ENCODE results near the gene MYH8.

MYH8 gene

DNA sequence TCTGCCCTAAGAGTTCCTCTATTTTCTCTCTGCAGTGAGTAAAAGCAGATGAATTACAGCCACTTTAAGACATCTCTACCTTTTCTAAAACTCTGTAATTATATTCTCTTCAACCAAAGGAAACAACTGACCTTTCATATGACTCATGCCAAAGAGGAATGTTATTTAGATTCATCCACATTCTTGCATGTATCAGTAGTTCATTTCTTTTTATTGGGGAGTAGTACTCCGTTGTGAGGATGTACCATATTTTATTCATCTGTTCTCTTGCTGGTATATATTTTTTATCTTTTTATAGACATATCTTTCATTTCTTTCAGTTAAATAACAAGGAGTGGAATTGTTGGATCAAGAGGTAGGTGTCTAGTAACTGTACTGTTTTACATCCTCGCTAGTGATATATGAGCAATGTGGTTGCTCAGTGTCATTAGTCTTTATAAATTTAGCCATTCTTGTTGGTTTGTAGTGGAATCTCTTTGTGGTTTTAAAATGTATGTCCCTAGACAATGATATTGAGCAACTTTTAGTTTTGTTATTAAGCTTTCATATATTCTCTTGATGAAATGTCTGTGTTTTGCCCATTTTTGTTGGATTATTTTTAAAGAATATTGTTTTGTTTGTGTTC is 7.8 kb upstream of the MYH8 start:
- H3K4me2 ChIP-seq (ENCODE audit: insufficient read depth, low read length), result no peak overlapping the region
- H3K36me3 ChIP-seq (ENCODE audit: insufficient read depth, low read length), result no peaks in the 10 kb centered on the region
- TF ChIP-seq, protein P1, sequence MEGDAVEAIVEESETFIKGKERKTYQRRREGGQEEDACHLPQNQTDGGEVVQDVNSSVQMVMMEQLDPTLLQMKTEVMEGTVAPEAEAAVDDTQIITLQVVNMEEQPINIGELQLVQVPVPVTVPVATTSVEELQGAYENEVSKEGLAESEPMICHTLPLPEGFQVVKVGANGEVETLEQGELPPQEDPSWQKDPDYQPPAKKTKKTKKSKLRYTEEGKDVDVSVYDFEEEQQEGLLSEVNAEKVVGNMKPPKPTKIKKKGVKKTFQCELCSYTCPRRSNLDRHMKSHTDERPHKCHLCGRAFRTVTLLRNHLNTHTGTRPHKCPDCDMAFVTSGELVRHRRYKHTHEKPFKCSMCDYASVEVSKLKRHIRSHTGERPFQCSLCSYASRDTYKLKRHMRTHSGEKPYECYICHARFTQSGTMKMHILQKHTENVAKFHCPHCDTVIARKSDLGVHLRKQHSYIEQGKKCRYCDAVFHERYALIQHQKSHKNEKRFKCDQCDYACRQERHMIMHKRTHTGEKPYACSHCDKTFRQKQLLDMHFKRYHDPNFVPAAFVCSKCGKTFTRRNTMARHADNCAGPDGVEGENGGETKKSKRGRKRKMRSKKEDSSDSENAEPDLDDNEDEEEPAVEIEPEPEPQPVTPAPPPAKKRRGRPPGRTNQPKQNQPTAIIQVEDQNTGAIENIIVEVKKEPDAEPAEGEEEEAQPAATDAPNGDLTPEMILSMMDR (IDR thresholded peaks at IDR 0.05; ENCODE audit: borderline replicate concordance, extremely low read depth, low read length, poor library complexity, severe bottlenecking), result no peak
- TF ChIP-seq EZH2 (IDR thresholded peaks at IDR 0.05; ENCODE audit: borderline replicate concordance, low read depth, low read length, severe bottlenecking), result no peak
- no peaks in the 10 kb centered on the region for H3K79me2 ChIP-seq (ENCODE audit: insufficient read depth, low read length)
- no peak for DNase-seq
- H3K27ac ChIP-seq (ENCODE audit: low read length), result no peak overlapping the region
- peaks cover 22% of the 10 kb centered on the region for H3K27me3 ChIP-seq (ENCODE audit: insufficient read depth, low read length, poor library complexity)
- no peak for ATAC-seq (ENCODE audit: insufficient read depth, low read depth)
- no peak overlapping the region for H2AFZ ChIP-seq (ENCODE audit: low read depth, low read length)
- H3K9ac ChIP-seq (ENCODE audit: low read depth, low read length), result no peak overlapping the region
- H3K4me3 ChIP-seq (ENCODE audit: low read depth in 1 of 2, low read length in 2 of 2), result no peak overlapping the region
- no peaks in the 10 kb centered on the region for H3K4me1 ChIP-seq (ENCODE audit: insufficient read depth, low read length)
- H4K20me1 ChIP-seq (ENCODE audit: insufficient read depth, low read length), result no peaks in the 10 kb centered on the region
- no peaks in the 10 kb centered on the region for H3K9me3 ChIP-seq (ENCODE audit: insufficient read depth, low read length, severe bottlenecking)

DNA sequence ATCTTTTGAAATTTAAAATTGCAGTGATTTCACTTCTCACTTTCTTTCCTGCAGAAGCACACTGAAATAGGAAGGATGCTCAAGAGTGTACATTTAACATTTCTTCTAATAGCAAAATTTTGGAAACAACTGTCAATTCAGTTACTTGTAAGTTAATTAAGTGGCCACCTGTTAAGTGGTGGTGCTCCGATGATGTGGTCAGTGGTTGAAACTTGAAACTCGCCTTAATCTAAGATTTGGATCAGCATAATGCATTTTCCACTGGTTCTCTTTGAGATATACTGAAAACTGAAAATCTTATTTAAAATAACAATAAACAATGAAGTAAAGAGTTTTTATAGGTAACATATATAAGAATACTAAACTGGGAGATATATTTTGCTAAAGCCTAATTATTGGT is 7.0 kb upstream of the MYH8 start:
- TF ChIP-seq, protein P1 (IDR thresholded peaks at IDR 0.05; ENCODE audit: borderline replicate concordance, extremely low read depth, low read length, poor library complexity, severe bottlenecking), result no peak
- no peak for TF ChIP-seq EZH2 (IDR thresholded peaks at IDR 0.05; ENCODE audit: borderline replicate concordance, low read depth, low read length, severe bottlenecking)
- DNase-seq, result no peak
- no peak for ATAC-seq (ENCODE audit: insufficient read depth, low read depth)
- no peak overlapping the region for H3K9ac ChIP-seq (ENCODE audit: low read depth, low read length)
- no peak overlapping the region for H3K4me3 ChIP-seq (ENCODE audit: low read depth in 1 of 2, low read length in 2 of 2)
- no peaks in the 10 kb centered on the region for H3K4me1 ChIP-seq (ENCODE audit: insufficient read depth, low read length)
- H3K79me2 ChIP-seq (ENCODE audit: insufficient read depth, low read length), result no peaks in the 10 kb centered on the region
- no peaks in the 10 kb centered on the region for H4K20me1 ChIP-seq (ENCODE audit: insufficient read depth, low read length)
- H3K9me3 ChIP-seq (ENCODE audit: insufficient read depth, low read length, severe bottlenecking), result no peaks in the 10 kb centered on the region
- H3K4me2 ChIP-seq (ENCODE audit: insufficient read depth, low read length), result no peak overlapping the region
- no peak overlapping the region for H3K27ac ChIP-seq (ENCODE audit: low read length)
- no peaks in the 10 kb centered on the region for H3K36me3 ChIP-seq (ENCODE audit: insufficient read depth, low read length)
- no peak overlapping the region for H2AFZ ChIP-seq (ENCODE audit: low read depth, low read length)
- H3K27me3 ChIP-seq (ENCODE audit: insufficient read depth, low read length, poor library complexity), result peaks cover 22% of the 10 kb centered on the region

DNA sequence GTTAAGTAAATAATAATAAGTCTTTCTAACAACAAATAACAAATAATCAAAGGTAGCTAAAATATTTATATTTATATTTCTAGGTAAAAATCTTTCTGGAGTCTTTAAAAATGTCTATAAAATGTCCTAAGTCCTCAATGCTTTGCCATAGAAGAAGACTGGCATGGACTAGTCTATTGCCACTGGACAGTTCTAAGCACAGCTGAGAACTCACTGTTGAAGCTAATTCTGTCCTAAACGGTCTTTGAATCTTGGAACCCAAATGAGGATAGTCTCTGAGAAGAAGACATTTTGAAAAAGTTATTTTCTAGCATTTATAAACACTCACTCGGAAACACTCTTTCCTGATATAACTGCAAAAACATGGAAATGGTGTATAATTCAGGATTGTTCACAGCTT is 539 bp downstream of the MYH8 start:
- Histone ChIP-seq H3K4me3 (ENCODE audit: low read depth in 1 of 2, low read length in 2 of 2) (no peak overlapping the region), H4K20me1 (ENCODE audit: insufficient read depth, low read length) (no peaks in the 10 kb centered on the region), H2AFZ (ENCODE audit: low read depth, low read length) (no peak overlapping the region), H3K9me3 (ENCODE audit: insufficient read depth, low read length, severe bottlenecking) (no peaks in the 10 kb centered on the region), H3K79me2 (ENCODE audit: insufficient read depth, low read length) (no peaks in the 10 kb centered on the region), H3K4me1 (ENCODE audit: insufficient read depth, low read length) (no peaks in the 10 kb centered on the region), H3K27me3 (ENCODE audit: insufficient read depth, low read length, poor library complexity) (peaks cover 30% of the 10 kb centered on the region), H3K36me3 (ENCODE audit: insufficient read depth, low read length) (no peaks in the 10 kb centered on the region), H3K27ac (ENCODE audit: low read length) (no peak overlapping the region), H3K4me2 (ENCODE audit: insufficient read depth, low read length) (no peak overlapping the region), H3K9ac (ENCODE audit: low read depth, low read length) (no peak overlapping the region)
- no peak for ATAC-seq (ENCODE audit: insufficient read depth, low read depth)
- TF ChIP-seq EZH2 (IDR thresholded peaks at IDR 0.05; ENCODE audit: borderline replicate concordance, low read depth, low read length, severe bottlenecking), result no peak
- TF ChIP-seq, protein P1 (IDR thresholded peaks at IDR 0.05; ENCODE audit: borderline replicate concordance, extremely low read depth, low read length, poor library complexity, severe bottlenecking), result no peak
- DNase-seq, result no peak
